Psoas muscle (tissue), 8 donors: ENCODE measurements around the gene SDHC. TPM values are rescaled to one million over a fixed set of nuclear protein-coding genes. Genes with fewer than 3 reads are reported as not detected.
"Not testable (repeated sequence)": the region's sequence is repeated elsewhere in the genome, so short reads cannot be mapped to it uniquely, and the experiment has no call there.

Experiments
- ATAC-seq, 4 donors: fragments of 200-7000 bp; cut with Tn5 transposase; one replicate each; pipeline ENCODE4 v1.9.1; 2020; ENCODE audit warnings: moderate library complexity in 3 of 4, mild to moderate bottlenecking in 2 of 4
- DNase-seq, 2 donors: peaks; one replicate each; pipeline ENCODE4 v3.0.0-alpha.2; 2020
- H3K27ac ChIP-seq: fragments of 200-600 bp; one replicate; pipeline ENCODE4 v1.8.0; 2022
- H3K27me3 ChIP-seq, 3 donors: fragments of 200-600 bp in 1 of 3; one replicate each; pipeline versions ENCODE4 v1.6.1 to v1.8.0; 2013 to 2022; ENCODE audit warnings: low read length in 2 of 3, mild to moderate bottlenecking in 2 of 3, moderate library complexity in 1 of 3; ENCODE audit not compliant: insufficient read depth in 3 of 3
- H3K36me3 ChIP-seq, 2 donors: fragments of 200-600 bp in 1 of 2; one replicate each; pipeline versions ENCODE4 v1.6.1 to v1.8.0; 2013 to 2022; ENCODE audit warnings: low read depth in 1 of 2, mild to moderate bottlenecking in 1 of 2, moderate library complexity in 1 of 2; ENCODE audit not compliant: insufficient read depth in 1 of 2
- H3K4me1 ChIP-seq: fragments of 200-600 bp; one replicate; pipeline ENCODE4 v1.8.0; 2022
- H3K4me3 ChIP-seq: fragments of 200-600 bp; one replicate; pipeline ENCODE4 v1.8.0; 2022; ENCODE audit warnings: mild to moderate bottlenecking
- H3K9me3 ChIP-seq: fragments of 200-600 bp; one replicate; pipeline ENCODE4 v1.8.0; 2022
- WGBS, 3 donors: extraction: QIAGEN DNeasy Blood & Tissue Kit; methylation state at CpG; one replicate each; pipeline versions ENCODE4 v1.1.6 to v1.1.7; 2013; 5-methylcytosine and 5-hydroxymethylcytosine counted together
- intact Hi-C, 2 donors: fragments of 100-400 bp; cut with DNase I; formaldehyde crosslinking; loops; one replicate each; pipeline versions ENCODE4 v1.11.0 to v1.14.2; 2022
- polyA plus RNA-seq, 3 donors: library from polyadenylated mRNA; stranded (reverse); fragments of 200-250 nt; gene quantifications; one replicate each; pipeline ENCODE4 v1.2.3, GENCODE V29; 2013
- total RNA-seq, 4 donors: library from RNA; stranded (reverse); fragmentation: NEBNext Ultra II Directional in 2 of 4; extraction: Animal tissue kit (Norgen Biotek cat#: 25700) in 2 of 4; gene quantifications; one replicate each; pipeline versions ENCODE4 v1.2.1 to v1.2.4, GENCODE V29; 2021 to 2023
- TF ChIP-seq, protein P1 (sequence below): fragments of 200-600 bp; IDR thresholded peaks from one replicate; pipeline ENCODE4 v1.8.0; 2022; ENCODE audit warnings: antibody characterized with exemption
- donor health status: healthy with polysubstance abuse.
- donor health status: DM: no; HTN: no; CAD: no; lungs with moderate emphysema.
- donor health status: Bipolar disorder and iron deficiency.
- donor health status: healthy.
- donor health status: DM: yes; HTN: yes; CAD: no.
- donor health status: DM: no; HTN: no; CAD: no.
- donor health status: DM: no; HTN: no; CAD: no.
- donor health status: DM: yes; HTN: yes; CAD: no.

SDHC gene
- total and polyA plus RNA-seq, 7 donors: 183 to 362 (median 246) TPM

DNA sequence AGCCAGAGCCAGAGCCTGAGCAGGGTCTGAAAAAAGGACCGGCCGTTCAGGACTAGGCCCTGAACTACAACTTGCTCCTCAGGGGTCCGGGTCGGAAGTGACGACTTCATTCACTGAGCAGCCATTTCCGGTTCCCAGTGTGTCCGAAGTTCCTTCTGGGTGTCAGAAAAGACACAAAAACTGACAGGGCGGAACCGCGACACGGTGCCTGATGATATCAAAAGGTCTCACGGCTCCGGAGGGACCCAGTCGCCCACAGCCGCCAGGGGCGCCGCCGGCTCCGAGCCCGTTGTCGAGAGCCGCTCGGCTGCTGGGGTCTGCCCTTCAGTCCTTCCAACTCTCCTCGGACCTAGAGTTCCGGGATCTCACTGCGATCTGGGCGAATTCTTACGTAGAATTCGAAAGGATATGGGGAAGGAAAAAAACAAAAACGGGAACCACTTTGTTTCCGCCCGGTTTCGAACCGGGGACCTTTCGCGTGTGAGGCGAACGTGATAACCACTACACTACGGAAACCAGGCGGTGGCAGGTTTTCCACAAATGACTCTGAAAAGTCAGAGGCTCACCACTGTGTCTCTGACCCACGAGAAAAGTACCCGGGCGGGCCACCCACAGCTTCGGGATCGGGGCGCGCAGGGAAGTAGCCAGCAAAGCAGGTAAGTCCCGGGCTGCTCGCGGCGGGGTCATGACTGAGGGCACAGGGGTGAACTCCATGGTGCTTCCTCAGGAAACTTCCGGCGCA lies 85.2 kb downstream of the SDHC start:
- Histone ChIP-seq H3K4me3 (peak overlapping the region; percentile 71), H3K36me3 (no peaks in the 10 kb centered on the region), H3K27ac (peak overlapping the region; percentile 96), H3K9me3 (no peaks in the 10 kb centered on the region), H3K27me3 (no peaks in the 10 kb centered on the region), H3K4me1 (no peaks in the 10 kb centered on the region)
- intact Hi-C loops: no loop called here
- DNase-seq (peak; percentile 87 to 94), ATAC-seq (peak; percentile 87 to 90 (median 90))
- TF ChIP-seq, protein P1, sequence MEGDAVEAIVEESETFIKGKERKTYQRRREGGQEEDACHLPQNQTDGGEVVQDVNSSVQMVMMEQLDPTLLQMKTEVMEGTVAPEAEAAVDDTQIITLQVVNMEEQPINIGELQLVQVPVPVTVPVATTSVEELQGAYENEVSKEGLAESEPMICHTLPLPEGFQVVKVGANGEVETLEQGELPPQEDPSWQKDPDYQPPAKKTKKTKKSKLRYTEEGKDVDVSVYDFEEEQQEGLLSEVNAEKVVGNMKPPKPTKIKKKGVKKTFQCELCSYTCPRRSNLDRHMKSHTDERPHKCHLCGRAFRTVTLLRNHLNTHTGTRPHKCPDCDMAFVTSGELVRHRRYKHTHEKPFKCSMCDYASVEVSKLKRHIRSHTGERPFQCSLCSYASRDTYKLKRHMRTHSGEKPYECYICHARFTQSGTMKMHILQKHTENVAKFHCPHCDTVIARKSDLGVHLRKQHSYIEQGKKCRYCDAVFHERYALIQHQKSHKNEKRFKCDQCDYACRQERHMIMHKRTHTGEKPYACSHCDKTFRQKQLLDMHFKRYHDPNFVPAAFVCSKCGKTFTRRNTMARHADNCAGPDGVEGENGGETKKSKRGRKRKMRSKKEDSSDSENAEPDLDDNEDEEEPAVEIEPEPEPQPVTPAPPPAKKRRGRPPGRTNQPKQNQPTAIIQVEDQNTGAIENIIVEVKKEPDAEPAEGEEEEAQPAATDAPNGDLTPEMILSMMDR: peak; percentile 49
- WGBS, 3 donors: 0% methylated on average over 53 of the region's 53 CpGs

DNA sequence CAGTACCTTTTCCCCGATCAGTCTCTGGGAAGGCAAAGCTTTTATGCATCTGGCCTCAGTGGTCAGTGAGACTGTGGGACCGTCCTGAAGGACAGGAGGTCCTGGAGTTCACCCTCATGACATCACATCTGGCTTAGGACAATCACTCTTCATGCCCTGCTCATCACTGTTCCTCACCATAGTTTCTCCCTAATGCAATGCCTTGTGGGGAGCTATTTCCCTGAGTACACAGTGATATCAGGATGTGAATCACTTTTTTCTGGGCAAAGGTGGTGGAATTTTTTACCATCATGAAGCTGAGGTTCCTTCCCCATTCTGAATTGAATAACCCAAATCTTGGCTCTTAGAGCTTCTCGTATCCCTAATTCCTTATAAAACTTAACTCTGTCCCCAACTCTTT lies 88.3 kb downstream of the SDHC start:
- TF ChIP-seq, protein P1: no peak
- Histone ChIP-seq H3K36me3 (no peaks in the 10 kb centered on the region), H3K4me1 (no peaks in the 10 kb centered on the region), H3K4me3 (no peak overlapping the region), H3K9me3 (no peaks in the 10 kb centered on the region), H3K27ac (no peak overlapping the region), H3K27me3 (no peaks in the 10 kb centered on the region)
- 91 to 94% (median 92%) methylated on average over 3 of the region's 3 CpGs for WGBS, 3 donors
- DNase-seq (no peak), ATAC-seq (no peak)
- intact Hi-C loops: loop anchor here in 1 of 2 donors (10.0 kb wide), 1 partner anchor 342 kb away; the partner anchor contains the start of gene DUSP12

DNA sequence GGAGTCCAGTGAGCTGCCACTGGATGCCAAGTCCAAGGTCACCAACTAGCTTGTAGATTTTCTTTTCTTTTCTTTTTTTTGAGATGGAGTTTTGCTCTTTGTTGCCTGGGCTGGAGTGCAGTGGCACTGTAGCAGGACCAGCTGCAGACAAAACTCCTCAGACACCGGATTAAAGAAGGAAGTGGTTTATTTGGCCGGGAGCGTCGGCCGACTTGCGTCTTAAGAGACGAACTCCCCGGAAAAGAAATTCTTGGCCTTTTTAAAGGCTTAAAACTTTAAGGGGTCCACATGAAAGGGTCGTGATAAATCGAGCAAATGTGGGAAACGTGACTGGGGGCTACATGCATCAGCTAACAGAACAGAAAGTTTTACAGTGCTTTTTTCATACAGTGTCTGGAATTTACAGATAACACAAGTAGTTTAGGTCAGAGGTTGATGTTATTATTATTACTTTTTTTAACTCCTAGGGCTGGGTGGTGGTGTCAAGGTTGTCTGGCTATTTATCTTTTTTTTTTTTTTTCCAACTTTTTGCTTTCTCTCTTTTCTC lies 89.9 kb downstream of the SDHC start:
- Histone ChIP-seq H3K4me1 (no peaks in the 10 kb centered on the region), H3K4me3 (no peak overlapping the region), H3K27ac (no peak overlapping the region), H3K9me3 (no peaks in the 10 kb centered on the region), H3K27me3 (no peaks in the 10 kb centered on the region), H3K36me3 (no peaks in the 10 kb centered on the region)
- ATAC-seq: no peak
- TF ChIP-seq, protein P1: no peak
- 68 to 73% (median 71%) methylated on average over 11 of the region's 11 CpGs for WGBS, 3 donors
- intact Hi-C loops: loop anchor here in 1 of 2 donors (10.0 kb wide), 1 partner anchor 341 kb away; the partner anchor contains the start of gene DUSP12
- DNase-seq: no peak

DNA sequence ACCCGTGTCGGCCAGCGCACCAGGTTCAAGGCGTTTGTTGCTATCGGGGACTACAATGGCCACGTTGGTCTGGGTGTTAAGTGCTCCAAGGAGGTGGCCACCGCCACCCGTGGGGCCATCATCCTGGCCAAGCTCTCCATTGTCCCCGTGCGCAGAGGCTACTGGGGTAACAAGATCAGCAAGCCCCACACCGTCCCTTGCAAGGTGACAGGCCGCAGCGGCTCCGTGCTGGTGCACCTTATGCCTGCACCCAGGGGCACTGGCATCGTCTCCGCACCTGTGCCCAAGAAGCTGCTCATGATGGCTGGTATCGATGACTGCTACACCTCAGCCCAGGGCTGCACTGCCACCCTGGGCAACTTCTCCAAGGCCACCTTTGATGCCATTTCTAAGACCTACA lies 92.4 kb downstream of the SDHC start:
- H3K27me3 ChIP-seq, H3K9me3 ChIP-seq, DNase-seq, H3K36me3 ChIP-seq, H3K4me3 ChIP-seq, ATAC-seq, H3K27ac ChIP-seq, H3K4me1 ChIP-seq: not testable (repeated sequence)
- intact Hi-C loops: loop anchor here in 1 of 2 donors (10.0 kb wide), 1 partner anchor 338 kb away; the partner anchor contains the start of gene DUSP12
- WGBS, 3 donors: 96 to 98% (median 97%) methylated on average over 17 of the region's 17 CpGs

DNA sequence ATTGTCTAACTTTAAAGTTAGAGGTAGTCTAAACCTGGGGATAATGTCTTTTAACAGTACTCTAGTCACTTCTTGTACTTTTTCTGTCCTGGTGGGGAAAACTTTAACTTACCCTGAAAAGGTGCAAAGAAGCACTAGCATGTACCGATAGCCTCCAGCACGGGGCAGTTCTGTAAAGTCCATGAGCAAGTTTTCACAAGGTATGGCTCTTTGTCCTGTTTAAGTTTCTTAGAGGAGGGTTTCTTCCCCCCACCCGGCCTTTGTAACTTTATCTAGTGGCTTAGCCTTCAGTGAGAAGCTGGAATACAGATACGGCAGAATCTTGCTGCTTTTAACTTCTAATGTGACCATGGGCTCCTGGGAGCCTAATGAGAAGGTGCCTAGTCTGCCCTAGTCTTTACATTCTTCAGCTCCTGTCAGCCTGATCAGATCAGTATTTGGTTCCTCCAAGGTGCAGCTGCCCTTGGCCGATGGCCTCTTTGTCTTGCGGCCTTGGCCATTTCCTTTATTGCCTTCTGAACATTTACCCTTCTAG lies 93.3 kb downstream of the SDHC start:
- Histone ChIP-seq H3K9me3 (no peaks in the 10 kb centered on the region), H3K4me3 (no peak overlapping the region)

More for the DNA sequence above, 93.3 kb downstream of the SDHC start:
- TF ChIP-seq, protein P1: no peak
- Histone ChIP-seq H3K27ac (no peak overlapping the region), H3K4me1 (no peaks in the 10 kb centered on the region), H3K36me3 (no peaks in the 10 kb centered on the region), H3K27me3 (no peaks in the 10 kb centered on the region)
- no peak for ATAC-seq
- DNase-seq: no peak
- WGBS, 3 donors: 80 to 86% (median 84%) methylated on average over 6 of the region's 6 CpGs
- intact Hi-C loops: loop anchor here in 1 of 2 donors (10.0 kb wide), 1 partner anchor 337 kb away; the partner anchor contains the start of gene DUSP12
